Ishikawa (cell line): ENCODE measurements around the gene CBX8.

Experiments
- CEBPB ChIP-seq: IDR thresholded peaks from 2 replicates; pipeline ENCODE4 v1.6.1; 2012
- CREB1 ChIP-seq: IDR thresholded peaks from 2 replicates; pipeline ENCODE4 v1.6.1; 2012; ENCODE audit warnings: low read depth
- EGR1 ChIP-seq: IDR thresholded peaks from 2 replicates; pipeline ENCODE4 v1.6.1; 2012
- EP300 ChIP-seq: IDR thresholded peaks from 2 replicates; pipeline ENCODE4 v1.6.1; 2012; ENCODE audit warnings: borderline replicate concordance
- FOXM1 ChIP-seq: IDR thresholded peaks from 2 replicates; pipeline ENCODE4 v1.6.1; 2012; ENCODE audit warnings: low read depth, borderline replicate concordance
- MAX ChIP-seq: IDR thresholded peaks from 2 replicates; pipeline ENCODE4 v1.6.1; 2012
- NFIC ChIP-seq: IDR thresholded peaks from 2 replicates; pipeline ENCODE4 v1.6.1; 2012
- RAD21 ChIP-seq: IDR thresholded peaks from 2 replicates; pipeline ENCODE4 v1.6.1; 2012; ENCODE audit warnings: low read depth
- REST ChIP-seq: IDR thresholded peaks from 2 replicates; pipeline ENCODE4 v1.6.1; 2012; ENCODE audit warnings: low read depth, mild to moderate bottlenecking
- TAF1 ChIP-seq: IDR thresholded peaks from 2 replicates; pipeline ENCODE4 v1.6.1; 2012; ENCODE audit warnings: low read depth, mild to moderate bottlenecking
- TCF12 ChIP-seq: IDR thresholded peaks from 2 replicates; pipeline ENCODE4 v1.6.1; 2012; ENCODE audit warnings: low read depth
- TEAD4 ChIP-seq: IDR thresholded peaks from 2 replicates; pipeline ENCODE4 v1.6.1; 2012
- USF1 ChIP-seq: IDR thresholded peaks from 2 replicates; pipeline ENCODE4 v1.6.1; 2012
- YY1 ChIP-seq: IDR thresholded peaks from 2 replicates; pipeline ENCODE4 v1.6.1; 2012; ENCODE audit warnings: low read depth
- ZBTB7A ChIP-seq: IDR thresholded peaks from 2 replicates; pipeline ENCODE4 v1.6.1; 2012; ENCODE audit warnings: low read depth

CBX8 gene

DNA sequence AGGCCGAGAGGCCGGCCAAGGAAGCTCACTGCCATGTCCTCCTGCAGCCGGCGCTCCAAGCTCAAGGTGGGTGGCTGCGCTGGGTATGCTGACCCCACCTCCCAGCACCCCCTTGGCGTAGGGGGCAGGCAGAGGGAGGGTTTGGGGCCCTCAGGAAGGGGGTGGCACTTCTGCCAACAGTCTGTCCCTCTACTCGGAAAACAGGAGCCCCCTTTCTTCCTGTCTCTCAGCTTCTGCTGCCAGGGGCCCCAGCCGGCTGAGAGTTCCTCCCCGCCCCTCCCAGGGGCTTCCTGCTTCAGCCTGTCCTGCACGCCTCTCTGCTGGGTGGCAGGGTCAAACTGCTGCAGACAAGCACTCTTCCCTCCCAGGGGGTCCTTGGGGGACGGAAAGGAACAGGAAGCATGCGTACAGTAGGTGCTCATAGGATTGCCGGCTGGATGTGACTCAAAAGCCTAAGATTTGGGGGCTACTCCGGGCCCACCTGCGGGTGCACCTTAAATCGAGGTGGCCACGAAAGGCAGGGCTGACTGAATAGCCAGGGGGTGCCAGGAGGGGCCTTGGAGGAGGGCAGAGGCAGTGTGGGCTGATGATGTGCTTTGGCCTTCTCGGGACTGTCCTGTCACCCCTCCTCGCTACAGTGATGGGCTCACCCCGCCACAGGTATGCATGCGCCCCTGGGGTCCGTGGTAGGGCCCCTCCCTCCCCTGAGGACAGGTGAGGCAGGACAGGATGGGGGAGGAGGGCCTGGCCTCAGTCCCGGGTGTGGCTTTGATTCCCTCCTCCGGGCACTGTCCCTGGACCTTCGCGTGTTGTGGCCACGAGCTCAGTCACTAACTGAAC is 14.9 kb downstream of the CBX8 start:
- TF ChIP-seq TEAD4: no peak
- TF ChIP-seq FOXM1: no peak
- no peak for TF ChIP-seq YY1
- no peak for TF ChIP-seq REST
- no peak for TF ChIP-seq MAX
- TF ChIP-seq TAF1: no peak
- TF ChIP-seq EGR1: no peak
- no peak for TF ChIP-seq CREB1
- no peak for TF ChIP-seq RAD21
- TF ChIP-seq EP300: no peak
- no peak for TF ChIP-seq NFIC
- no peak for TF ChIP-seq USF1
- TF ChIP-seq TCF12: no peak
- no peak for TF ChIP-seq CEBPB
- no peak for TF ChIP-seq ZBTB7A

- no peak for TF ChIP-seq FOXM1
- no peak for TF ChIP-seq CREB1
- no peak for TF ChIP-seq REST
- no peak for TF ChIP-seq EP300
- TF ChIP-seq TAF1: no peak
- TF ChIP-seq CEBPB: no peak
- TF ChIP-seq USF1: no peak
Observed at GRCh38 chr17:79781012-79781650, 15.7 kb downstream of the CBX8 start.

DNA sequence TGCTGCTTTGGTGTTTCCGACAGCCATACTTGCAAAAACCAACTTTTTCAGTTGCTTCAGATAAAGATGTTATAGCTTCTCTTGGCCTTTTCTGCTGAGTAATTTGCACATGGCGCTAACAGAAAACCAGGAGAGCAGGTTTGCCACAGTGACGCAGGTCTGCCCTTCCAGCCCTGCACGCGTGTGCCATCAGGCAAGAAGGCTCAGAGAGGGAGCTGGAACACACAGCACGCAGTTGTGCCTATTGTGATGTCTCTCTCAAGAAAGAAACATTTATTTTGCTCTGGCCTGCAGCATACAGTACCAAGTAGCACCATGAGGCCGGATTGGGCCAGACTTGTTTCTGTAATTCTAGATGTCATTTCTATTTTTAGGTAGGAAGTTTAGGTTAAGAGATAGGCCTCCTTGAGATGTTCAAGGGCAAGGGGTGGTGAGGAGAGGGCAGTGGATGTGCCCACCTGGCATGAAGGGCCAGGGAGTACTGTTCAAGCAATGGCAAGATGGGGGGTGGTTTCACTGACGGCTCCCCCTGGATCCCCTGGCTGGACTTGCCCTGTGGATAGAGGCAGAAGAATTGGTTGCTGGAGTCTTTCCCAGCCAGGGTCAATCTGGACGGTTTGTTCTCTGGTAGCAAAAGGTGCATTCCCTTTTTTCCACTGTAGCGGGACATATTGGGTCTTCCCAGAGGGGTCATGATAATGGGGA is 17.1 kb downstream of the CBX8 start:
- TF ChIP-seq ZBTB7A (no peak), CEBPB (no peak), TCF12 (no peak), NFIC (no peak), EGR1 (no peak), CREB1 (no peak), FOXM1 (no peak), MAX (no peak), YY1 (no peak), EP300 (no peak), TEAD4 (no peak), RAD21 (no peak), TAF1 (no peak), REST (no peak), USF1 (no peak)
